Stimulated activated CD4-positive, alpha-beta T cell treated with anti-CD3 and anti-CD28 coated beads, Interleukin-2, amount 100 ng/mL, for 24 hours (primary cell): ENCODE measurements around the gene SPRN.

Experiments used
- DNase-seq, 2 donors: peaks; one replicate each; pipeline ENCODE4 v3.0.0-alpha.2; 2020

Gene SPRN

GRCh38 chr10:133456041-133456951, 31.9 kb upstream of the SPRN start:
- no peak for DNase-seq

GRCh38 chr10:133455611-133456031, 31.2 kb upstream of the SPRN start:
- DNase-seq, result no peak

- no peak for DNase-seq
Measured at GRCh38 chr10:133455196-133455595, 30.8 kb upstream of the SPRN start.

- DNase-seq, result no peak
Measured at GRCh38 chr10:133454204-133454893, 29.9 kb upstream of the SPRN start.

- DNase-seq, result peak in 1 of 2 donors; percentile 17
Measured at GRCh38 chr10:133453516-133454203, 29.2 kb upstream of the SPRN start, which contains the start of gene SCART1. Gene SCART1, plus strand, starts transcription at chr10:133453945. Its CDS starts 53 bp downstream, at chr10:133453998.

GRCh38 chr10:133452453-133452852, 28.0 kb upstream of the SPRN start:
- no peak for DNase-seq

- DNase-seq, result no peak
Measured at GRCh38 chr10:133451346-133451745, 26.9 kb upstream of the SPRN start.

- DNase-seq, result no peak
Measured at GRCh38 chr10:133448120-133448519, 23.7 kb upstream of the SPRN start.

- no peak for DNase-seq
Measured at GRCh38 chr10:133446979-133447378, 22.6 kb upstream of the SPRN start.

GRCh38 chr10:133445751-133446708, 21.6 kb upstream of the SPRN start:
- DNase-seq, result no peak

- DNase-seq, result no peak
Measured at GRCh38 chr10:133445268-133445732, 20.9 kb upstream of the SPRN start.

- DNase-seq, result peak in 1 of 2 donors; percentile 7
Measured at GRCh38 chr10:133444342-133445267, 20.2 kb upstream of the SPRN start.

- peak in 1 of 2 donors; percentile 13 for DNase-seq
Measured at GRCh38 chr10:133442967-133443924, 18.8 kb upstream of the SPRN start.

GRCh38 chr10:133442191-133442966, 18.0 kb upstream of the SPRN start:
- peak in 1 of 2 donors; percentile 21 for DNase-seq

GRCh38 chr10:133441780-133442179, 17.4 kb upstream of the SPRN start:
- peak in 1 of 2 donors; percentile 12 for DNase-seq

- DNase-seq, result peak in 1 of 2 donors; percentile 6
Measured at GRCh38 chr10:133441356-133441755, 16.9 kb upstream of the SPRN start.

- peak in 1 of 2 donors; percentile 9 for DNase-seq
Measured at GRCh38 chr10:133440633-133441285, 16.3 kb upstream of the SPRN start.
